Measurements from ENCODE around the gene CARD11. TPM values are rescaled to one million over a fixed set of nuclear protein-coding genes. Genes with fewer than 3 reads are reported as not detected.

CARD11 gene
- total RNA-seq, 3 donors from 2014 or later = 0.80 to 2.9 (median 2.0) TPM

GRCh38 chr7:2864999-2865670, 178.5 kb downstream of the CARD11 start:
- H3K27ac ChIP-seq = peak overlapping the region in 1 of 2 donors; percentile 97
- H3K9me3 ChIP-seq = no peaks in the 10 kb centered on the region
- peak; percentile 52 to 65 for DNase-seq (ENCODE audit: low spot score in 2 of 2)
- no peak overlapping the region for H3K4me3 ChIP-seq
- TF ChIP-seq POLR2A (IDR thresholded peaks at IDR 0.05) = no peak
- peak; percentile 79 to 94 (median 89) for TF ChIP-seq CTCF (IDR thresholded peaks at IDR 0.05)
- H3K27me3 ChIP-seq = no peaks in the 10 kb centered on the region
- H3K4me1 ChIP-seq = peaks cover 0 to 11% of the 10 kb centered on the region in 2 donors
- intact Hi-C loops (cut with DNase I; ENCODE audit: low total_unique reads) = no loop called here
- no peaks in the 10 kb centered on the region for H3K36me3 ChIP-seq

- H3K4me1 ChIP-seq = peaks cover 0 to 11% of the 10 kb centered on the region in 2 donors
- H3K4me3 ChIP-seq = peak overlapping the region in 2 of 3 donors; percentile 17 to 55
- no peaks in the 10 kb centered on the region for H3K9me3 ChIP-seq
- peak overlapping the region; percentile 72 to 97 for H3K27ac ChIP-seq
- H3K36me3 ChIP-seq = no peaks in the 10 kb centered on the region
- no peaks in the 10 kb centered on the region for H3K27me3 ChIP-seq
- TF ChIP-seq CTCF (IDR thresholded peaks at IDR 0.05) = no peak
- TF ChIP-seq POLR2AphosphoS5 (IDR thresholded peaks at IDR 0.05) = no peak
- no peak for TF ChIP-seq POLR2A (IDR thresholded peaks at IDR 0.05)
- intact Hi-C loops (cut with DNase I; ENCODE audit: low total_unique reads) = no loop called here
- no peak for DNase-seq (ENCODE audit: low spot score in 2 of 2)
These were observed 179.3 kb downstream of the CARD11 start for GRCh38 chr7:2864204-2864985.

- intact Hi-C loops (cut with DNase I; ENCODE audit: low total_unique reads) = no loop called here
- Histone ChIP-seq H3K27me3 (no peaks in the 10 kb centered on the region), H3K4me1 (peaks cover 0 to 11% of the 10 kb centered on the region in 2 donors), H3K9me3 (no peaks in the 10 kb centered on the region), H3K27ac (peak overlapping the region; percentile 72 to 97), H3K4me3 (peak overlapping the region in 2 of 3 donors; percentile 17 to 55), H3K36me3 (no peaks in the 10 kb centered on the region)
- peak in 1 of 2 donors; percentile 50 for DNase-seq (ENCODE audit: low spot score in 2 of 2)
- TF ChIP-seq POLR2A (IDR thresholded peaks at IDR 0.05) (peak; percentile 15), CTCF (IDR thresholded peaks at IDR 0.05) (no peak), POLR2AphosphoS5 (IDR thresholded peaks at IDR 0.05) (peak in 1 of 3 donors; percentile 75)
These were observed 180.1 kb downstream of the CARD11 start for GRCh38 chr7:2863461-2864066.

GRCh38 chr7:2862831-2863361, 180.8 kb downstream of the CARD11 start:
- H3K4me1 ChIP-seq = peaks cover 0 to 11% of the 10 kb centered on the region in 2 donors
- peak overlapping the region in 1 of 3 donors; percentile 55 for H3K4me3 ChIP-seq
- H3K36me3 ChIP-seq = no peaks in the 10 kb centered on the region
- intact Hi-C loops (cut with DNase I; ENCODE audit: low total_unique reads) = no loop called here
- H3K9me3 ChIP-seq = no peaks in the 10 kb centered on the region
- peak overlapping the region; percentile 72 to 97 for H3K27ac ChIP-seq
- no peak for DNase-seq (ENCODE audit: low spot score in 2 of 2)
- H3K27me3 ChIP-seq = no peaks in the 10 kb centered on the region
- TF ChIP-seq POLR2A (IDR thresholded peaks at IDR 0.05) (no peak), CTCF (IDR thresholded peaks at IDR 0.05) (no peak), POLR2AphosphoS5 (IDR thresholded peaks at IDR 0.05) (no peak)
